ENCODE measurements around the gene HK1. TPM values are rescaled to one million over a fixed set of nuclear protein-coding genes. Genes with fewer than 3 reads are reported as not detected.
A peak's percentile ranks its signal among the peaks of the same experiment; 100 is the strongest.

Gene HK1
- total and polyA plus RNA-seq, 2 donors (not counting 1 experiment from before 2014, with no cell fraction given) = 60.6 to 172 TPM

- Histone ChIP-seq H3K27ac (ENCODE audit: insufficient read depth, low read length) (peak overlapping the region; percentile 79), H3K4me3 (replicated peaks in 1 of 4; ENCODE audit: control extremely low read depth in 1 of 4, insufficient read depth in 1 of 4, low read depth in 3 of 4, low read length in 4 of 4) (peak overlapping the region; percentile 61 to 94 (median 82)), H3K4me2 (ENCODE audit: extremely low read depth, insufficient read depth, low read length) (peak overlapping the region; percentile 100), H3K27me3 (ENCODE audit: control insufficient read depth, insufficient read depth, low read length) (no peaks in the 10 kb centered on the region), H3K36me3 (ENCODE audit: control insufficient read depth, insufficient read depth, low read length) (peaks cover 3% of the 10 kb centered on the region), H3K79me2 (ENCODE audit: control insufficient read depth, insufficient read depth, low read length) (peaks cover 58% of the 10 kb centered on the region), H4K20me1 (ENCODE audit: control insufficient read depth, extremely low read depth, insufficient read depth, low read length) (no peaks in the 10 kb centered on the region), H3K4me1 (ENCODE audit: control insufficient read depth, extremely low read depth, insufficient read depth, low read length) (peaks cover 29% of the 10 kb centered on the region), H3K9ac (ENCODE audit: insufficient read depth, low read length) (peak overlapping the region; percentile 74), H3K9me3 (ENCODE audit: control insufficient read depth, insufficient read depth, low read depth, low read length) (no peaks in the 10 kb centered on the region), H2AFZ (ENCODE audit: low read length) (no peak overlapping the region)
- TF ChIP-seq CTCF (conservative IDR thresholded peaks at IDR 0.05 in 1 of 2, IDR thresholded peaks at IDR 0.05 in 1 of 2; ENCODE audit: low read depth in 1 of 2, low read length in 2 of 2) = no peak
- TF ChIP-seq EZH2 (IDR thresholded peaks at IDR 0.05; ENCODE audit: low read length, missing control alignments) = no peak
- no peak for DNase-seq (ENCODE audit: low read depth in 2 of 2)
Observed at GRCh38 chr10:69319841-69320316, 41.6 kb downstream of the HK1 start.

GRCh38 chr10:69320521-69320920 lies 42.2 kb downstream of the HK1 start:
- peaks cover 60% of the 10 kb centered on the region for H3K79me2 ChIP-seq (ENCODE audit: control insufficient read depth, insufficient read depth, low read length)
- peaks cover 3% of the 10 kb centered on the region for H3K36me3 ChIP-seq (ENCODE audit: control insufficient read depth, insufficient read depth, low read length)
- no peak overlapping the region for H3K9ac ChIP-seq (ENCODE audit: insufficient read depth, low read length)
- DNase-seq (ENCODE audit: low read depth in 2 of 2) = no peak
- H3K27me3 ChIP-seq (ENCODE audit: control insufficient read depth, insufficient read depth, low read length) = no peaks in the 10 kb centered on the region
- H2AFZ ChIP-seq (ENCODE audit: low read length) = no peak overlapping the region
- TF ChIP-seq EZH2 (IDR thresholded peaks at IDR 0.05; ENCODE audit: low read length, missing control alignments) = no peak
- TF ChIP-seq CTCF (conservative IDR thresholded peaks at IDR 0.05 in 1 of 2, IDR thresholded peaks at IDR 0.05 in 1 of 2; ENCODE audit: low read depth in 1 of 2, low read length in 2 of 2) = no peak
- peaks cover 29% of the 10 kb centered on the region for H3K4me1 ChIP-seq (ENCODE audit: control insufficient read depth, extremely low read depth, insufficient read depth, low read length)
- H3K27ac ChIP-seq (ENCODE audit: insufficient read depth, low read length) = no peak overlapping the region
- no peaks in the 10 kb centered on the region for H4K20me1 ChIP-seq (ENCODE audit: control insufficient read depth, extremely low read depth, insufficient read depth, low read length)
- no peaks in the 10 kb centered on the region for H3K9me3 ChIP-seq (ENCODE audit: control insufficient read depth, insufficient read depth, low read depth, low read length)
- peak overlapping the region; percentile 100 for H3K4me2 ChIP-seq (ENCODE audit: extremely low read depth, insufficient read depth, low read length)
- H3K4me3 ChIP-seq (replicated peaks in 1 of 4; ENCODE audit: control extremely low read depth in 1 of 4, insufficient read depth in 1 of 4, low read depth in 3 of 4, low read length in 4 of 4) = peak overlapping the region in 2 of 4 experiments; percentile 89 to 94

- H3K4me3 ChIP-seq (replicated peaks in 1 of 4; ENCODE audit: control extremely low read depth in 1 of 4, insufficient read depth in 1 of 4, low read depth in 3 of 4, low read length in 4 of 4) = no peak overlapping the region
Observed at GRCh38 chr10:69321039-69321715, 42.9 kb downstream of the HK1 start.

More at GRCh38 chr10:69321039-69321715, 42.9 kb downstream of the HK1 start:
- DNase-seq (ENCODE audit: low read depth in 2 of 2) = no peak
- Histone ChIP-seq H4K20me1 (ENCODE audit: control insufficient read depth, extremely low read depth, insufficient read depth, low read length) (no peaks in the 10 kb centered on the region), H2AFZ (ENCODE audit: low read length) (no peak overlapping the region), H3K27ac (ENCODE audit: insufficient read depth, low read length) (no peak overlapping the region), H3K4me1 (ENCODE audit: control insufficient read depth, extremely low read depth, insufficient read depth, low read length) (peaks cover 29% of the 10 kb centered on the region), H3K9me3 (ENCODE audit: control insufficient read depth, insufficient read depth, low read depth, low read length) (no peaks in the 10 kb centered on the region), H3K9ac (ENCODE audit: insufficient read depth, low read length) (no peak overlapping the region), H3K36me3 (ENCODE audit: control insufficient read depth, insufficient read depth, low read length) (peaks cover 3% of the 10 kb centered on the region), H3K79me2 (ENCODE audit: control insufficient read depth, insufficient read depth, low read length) (peaks cover 65% of the 10 kb centered on the region), H3K4me2 (ENCODE audit: extremely low read depth, insufficient read depth, low read length) (peak overlapping the region; percentile 17), H3K27me3 (ENCODE audit: control insufficient read depth, insufficient read depth, low read length) (no peaks in the 10 kb centered on the region)
- TF ChIP-seq CTCF (conservative IDR thresholded peaks at IDR 0.05 in 1 of 2, IDR thresholded peaks at IDR 0.05 in 1 of 2; ENCODE audit: low read depth in 1 of 2, low read length in 2 of 2) = no peak
- TF ChIP-seq EZH2 (IDR thresholded peaks at IDR 0.05; ENCODE audit: low read length, missing control alignments) = no peak
